Right renal cortex interstitium (tissue), 3 donors: ENCODE measurements around the gene PRELID1. TPM values are rescaled to one million over a fixed set of nuclear protein-coding genes. Genes with fewer than 3 reads are reported as not detected.
A peak's percentile ranks its signal among the peaks of the same experiment; 100 is the strongest.

ENCODE experiments used
- DNase-seq, 3 donors: peaks; one replicate each; pipeline ENCODE4 v3.0.0-alpha.2; 2013; ENCODE audit warnings: low read depth in 3 of 3, low spot score in 2 of 3
- polyA plus RNA-seq, 3 donors: library from polyadenylated mRNA; unstranded; fragments of 120-200 nt; gene quantifications; one replicate each; pipeline ENCODE4 v1.2.1, GENCODE V29; 2013; ENCODE audit not compliant: insufficient read length in 3 of 3

PRELID1 gene
- polyA plus RNA-seq, 3 donors, result 105 to 139 (median 112) TPM

GRCh38 chr5:177312649-177313181 lies 9.1 kb downstream of the PRELID1 start:
- DNase-seq, result no peak

DNA sequence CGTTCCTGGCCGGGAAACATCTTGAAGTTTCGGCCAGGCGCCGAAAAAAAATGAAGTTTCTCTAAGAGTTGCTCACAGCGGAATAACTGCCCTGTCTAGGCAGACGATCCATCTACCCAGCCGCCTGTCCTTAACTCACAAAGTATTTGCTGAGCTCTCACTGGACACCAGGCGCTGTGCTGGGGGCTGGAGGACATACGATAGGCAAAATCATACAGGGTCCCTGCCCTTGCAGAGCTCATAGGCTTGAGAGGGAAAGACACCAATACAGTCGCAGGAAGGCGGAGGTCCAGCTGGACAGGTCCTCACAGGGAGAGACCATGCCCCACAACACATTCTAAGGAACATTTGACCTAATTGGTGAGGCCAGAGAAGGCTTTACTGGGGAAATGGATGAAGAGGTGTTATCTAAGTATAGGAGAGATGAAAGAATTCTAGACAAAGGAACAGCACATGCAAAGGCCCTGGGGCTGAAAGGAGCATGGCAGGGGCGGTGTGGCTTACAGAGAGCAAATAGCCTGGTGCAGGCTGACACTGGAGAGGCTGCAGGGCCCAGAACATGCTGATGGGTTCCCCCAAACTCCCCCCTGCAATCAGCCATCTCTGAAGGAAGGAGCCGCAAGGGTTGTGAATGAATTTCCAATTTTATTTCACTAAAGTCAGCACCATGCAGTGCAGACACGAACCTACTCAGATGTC lies 10.1 kb downstream of the PRELID1 start:
- DNase-seq, result no peak

DNA sequence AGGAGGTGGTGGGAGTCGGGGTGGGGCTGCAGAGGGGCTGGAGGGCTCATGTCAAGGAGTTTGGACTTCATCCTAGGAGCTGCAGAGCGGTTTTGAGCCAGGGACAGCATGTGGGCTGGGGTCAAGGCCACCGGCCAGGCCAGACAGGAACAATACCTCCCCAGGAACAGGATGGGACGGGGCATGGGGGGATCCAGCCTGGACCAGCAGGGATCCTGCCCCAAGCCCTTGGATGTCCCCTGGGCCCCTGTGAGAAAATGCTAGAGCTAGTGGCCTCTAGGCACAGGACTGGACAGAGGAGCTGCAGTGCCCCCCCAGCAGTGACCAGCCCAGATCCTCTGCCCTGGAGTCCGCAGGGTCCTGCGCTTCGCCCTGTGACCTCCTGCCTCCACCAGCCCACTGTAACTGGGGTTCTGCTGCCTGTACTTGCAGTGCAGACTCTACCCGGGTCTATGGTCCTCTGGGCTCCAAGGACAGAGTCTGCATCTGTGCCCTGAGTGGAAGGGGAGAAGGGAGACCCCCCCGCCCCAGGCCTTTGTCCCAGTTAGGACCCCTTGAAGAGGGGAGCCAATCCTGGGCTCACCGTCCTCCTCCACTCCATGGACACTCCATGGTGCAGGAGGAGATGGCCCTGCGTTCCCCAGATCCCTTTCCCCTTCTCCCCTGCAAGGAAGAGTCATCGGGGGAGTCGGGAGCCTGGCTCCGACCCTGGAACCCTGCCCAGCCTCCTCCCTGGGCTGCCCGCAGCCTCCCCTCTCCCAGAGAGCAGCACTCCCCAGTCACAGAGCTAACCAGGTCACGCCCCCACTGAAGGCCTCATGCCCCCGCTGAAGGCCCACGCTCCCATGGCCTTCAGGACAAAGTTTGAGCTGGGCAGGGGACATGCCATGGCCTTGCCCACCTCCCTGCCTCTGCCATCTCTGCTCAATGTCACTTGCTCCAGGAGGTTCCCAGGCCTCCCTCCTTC lies 11.1 kb downstream of the PRELID1 start:
- no peak for DNase-seq

- no peak for DNase-seq
Measured at GRCh38 chr5:177315411-177315810, 11.8 kb downstream of the PRELID1 start.

DNA sequence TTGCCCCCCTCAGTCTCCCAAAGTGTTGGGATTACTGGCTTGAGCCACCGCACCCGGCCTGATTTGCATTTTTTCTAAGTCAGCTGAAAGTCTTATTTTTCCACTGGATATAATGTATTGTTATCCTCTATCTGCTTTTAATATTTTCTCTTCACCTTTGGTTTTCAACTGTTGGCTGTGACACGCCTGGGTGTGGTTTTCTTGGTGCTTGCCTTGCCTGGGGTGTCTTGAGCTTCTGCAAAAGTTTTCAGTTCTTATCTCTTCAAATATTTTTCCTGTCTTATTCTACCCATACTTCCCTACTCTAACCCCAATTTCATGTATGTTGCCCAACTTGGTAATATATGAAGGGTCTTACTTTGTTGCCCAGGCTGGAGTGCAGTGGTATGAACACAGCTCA lies 12.4 kb downstream of the PRELID1 start:
- DNase-seq, result no peak

DNA sequence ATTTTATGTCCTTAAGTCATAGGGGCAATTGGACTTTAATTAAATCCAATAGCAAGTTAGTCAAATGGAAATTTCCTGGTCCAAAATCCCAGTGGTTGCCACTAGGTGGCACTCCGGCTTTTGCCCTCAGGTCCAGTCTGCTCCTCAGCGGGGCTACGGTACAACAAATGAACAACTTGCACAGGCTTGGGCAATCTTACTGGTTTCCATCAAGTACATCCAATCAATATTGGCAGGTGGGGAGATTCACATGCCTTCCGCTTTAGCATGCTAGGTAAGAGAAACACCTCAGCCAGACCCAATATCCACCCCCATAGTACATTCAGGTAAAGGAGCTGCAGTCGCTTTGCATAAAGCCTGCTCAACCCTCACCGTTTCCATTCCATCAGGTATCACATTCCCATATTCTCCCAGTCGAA lies 14.4 kb downstream of the PRELID1 start:
- DNase-seq, result peak in 1 of 3 donors; percentile 60

GRCh38 chr5:177319913-177320588 lies 16.5 kb downstream of the PRELID1 start:
- DNase-seq, result no peak

DNA sequence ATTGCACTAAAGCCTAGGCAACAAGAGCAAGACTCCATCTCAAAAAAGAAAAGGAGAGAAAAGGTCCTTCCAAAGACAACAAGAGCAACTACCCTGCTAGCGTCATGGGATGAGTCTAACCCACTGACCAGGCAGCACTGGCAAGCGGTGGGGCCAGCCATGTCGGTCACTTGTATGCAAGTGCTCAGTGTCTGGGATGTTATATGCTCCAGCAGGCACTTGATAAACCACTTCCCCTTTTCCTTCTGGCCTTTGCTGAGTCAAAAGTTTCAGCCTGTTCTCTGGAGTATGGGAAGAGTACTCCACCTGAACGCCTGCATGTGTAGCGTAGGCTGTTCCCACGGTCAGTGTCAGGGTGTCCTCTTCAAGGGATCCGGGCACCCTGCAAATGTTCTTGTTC lies 17.3 kb downstream of the PRELID1 start:
- no peak for DNase-seq

DNA sequence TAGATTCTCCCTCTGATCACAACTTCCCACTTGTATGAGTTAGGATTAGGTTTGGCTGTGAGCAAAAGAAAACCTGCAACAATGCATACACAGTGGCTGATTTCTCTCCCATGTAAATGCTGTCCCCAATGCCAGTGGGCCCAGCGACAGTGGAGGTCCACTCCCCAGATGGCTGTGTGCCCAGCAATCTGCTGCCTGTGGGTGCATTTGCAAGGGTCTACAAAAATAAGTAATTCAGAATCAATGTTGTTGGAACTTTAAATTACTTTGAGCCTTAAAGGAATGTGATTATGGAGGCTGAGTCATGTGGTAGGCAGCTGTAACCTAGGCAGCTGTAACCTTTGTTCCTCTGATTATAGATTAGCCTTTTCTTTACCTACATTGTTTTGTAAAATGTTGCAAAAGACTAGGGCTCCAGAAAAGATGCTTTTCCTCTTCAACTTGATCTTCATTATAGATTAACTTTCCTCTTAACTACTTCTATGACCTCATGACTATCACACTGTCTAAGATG lies 22.3 kb downstream of the PRELID1 start:
- DNase-seq, result no peak

DNA sequence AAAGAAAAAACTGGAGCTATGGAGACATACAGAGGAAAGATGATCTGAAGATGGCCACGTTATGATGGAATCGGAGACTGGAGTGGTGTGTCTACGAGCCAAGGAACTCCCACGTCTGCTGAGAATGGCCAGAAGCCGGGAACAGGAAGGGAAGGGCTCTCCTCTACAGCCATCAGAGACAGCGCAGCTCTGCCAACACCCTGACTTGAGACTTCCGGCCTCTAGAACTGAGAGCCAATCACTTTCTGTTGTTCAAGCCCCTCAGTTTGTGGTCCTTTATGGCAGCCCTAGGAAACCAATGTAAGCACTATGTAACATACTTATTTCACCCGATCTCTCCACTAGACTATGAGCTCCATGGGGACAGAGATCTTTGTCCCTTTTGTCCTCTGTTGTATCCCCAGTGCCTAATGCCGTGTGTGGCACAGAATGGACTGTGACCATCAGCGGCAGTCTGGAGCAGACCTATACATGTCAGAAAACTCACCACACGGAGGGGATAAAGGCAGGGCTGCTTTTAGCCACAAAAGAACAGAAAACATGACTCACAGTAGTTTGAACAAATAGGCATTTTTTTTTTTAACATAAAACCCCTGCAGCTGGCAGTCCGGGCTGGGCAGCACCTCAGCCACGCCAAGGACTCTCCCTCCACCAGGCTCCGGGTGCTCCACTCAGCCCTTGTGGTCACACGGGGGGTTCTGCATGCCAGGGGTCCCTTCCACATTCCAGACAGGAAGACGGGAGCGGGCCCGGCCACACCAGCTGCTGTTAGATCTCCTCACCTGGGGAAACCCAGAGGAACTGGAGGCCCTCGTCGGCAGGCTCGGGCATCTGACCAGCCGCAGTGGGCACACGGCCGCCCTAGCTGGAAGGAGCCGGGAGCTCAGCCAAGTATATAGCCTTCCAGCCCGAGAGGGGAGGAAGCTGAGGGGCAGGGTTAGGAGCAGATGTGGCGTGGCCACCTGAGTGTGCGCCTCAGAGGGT lies 24.2 kb downstream of the PRELID1 start:
- DNase-seq, result no peak

DNA sequence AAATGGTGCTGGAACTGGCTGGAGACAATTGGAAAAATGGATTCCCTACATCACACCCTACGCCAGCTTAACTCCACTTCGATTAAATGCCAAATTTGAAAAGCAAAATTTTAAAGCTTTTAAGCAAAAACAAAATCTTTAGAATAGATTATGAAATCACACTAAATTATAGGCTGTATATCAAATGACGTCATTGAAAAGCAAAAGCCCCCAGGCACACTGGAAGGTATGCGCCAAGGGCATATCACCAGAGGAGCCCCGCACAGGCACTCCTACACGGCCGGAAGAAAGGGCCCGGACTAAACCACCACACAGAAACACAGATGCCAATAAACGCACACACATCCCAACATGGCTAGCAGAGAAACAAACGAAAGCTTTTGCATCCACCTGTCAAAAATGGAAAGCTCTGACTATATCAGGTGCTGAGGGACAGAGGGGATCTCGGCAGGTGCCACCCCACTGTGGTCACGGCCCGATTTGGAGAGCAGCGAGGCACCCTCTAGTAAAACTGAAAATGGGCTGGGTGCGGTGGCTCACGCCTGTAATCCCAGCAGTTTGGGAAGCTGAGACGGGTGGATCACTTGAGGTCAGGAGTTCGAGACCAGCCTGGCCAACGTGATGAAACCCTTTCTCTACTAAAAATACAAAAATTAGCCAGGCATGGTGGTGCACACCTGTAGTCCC lies 25.1 kb downstream of the PRELID1 start:
- no peak for DNase-seq

- no peak for DNase-seq
Measured at GRCh38 chr5:177329883-177330282, 26.3 kb downstream of the PRELID1 start.

DNA sequence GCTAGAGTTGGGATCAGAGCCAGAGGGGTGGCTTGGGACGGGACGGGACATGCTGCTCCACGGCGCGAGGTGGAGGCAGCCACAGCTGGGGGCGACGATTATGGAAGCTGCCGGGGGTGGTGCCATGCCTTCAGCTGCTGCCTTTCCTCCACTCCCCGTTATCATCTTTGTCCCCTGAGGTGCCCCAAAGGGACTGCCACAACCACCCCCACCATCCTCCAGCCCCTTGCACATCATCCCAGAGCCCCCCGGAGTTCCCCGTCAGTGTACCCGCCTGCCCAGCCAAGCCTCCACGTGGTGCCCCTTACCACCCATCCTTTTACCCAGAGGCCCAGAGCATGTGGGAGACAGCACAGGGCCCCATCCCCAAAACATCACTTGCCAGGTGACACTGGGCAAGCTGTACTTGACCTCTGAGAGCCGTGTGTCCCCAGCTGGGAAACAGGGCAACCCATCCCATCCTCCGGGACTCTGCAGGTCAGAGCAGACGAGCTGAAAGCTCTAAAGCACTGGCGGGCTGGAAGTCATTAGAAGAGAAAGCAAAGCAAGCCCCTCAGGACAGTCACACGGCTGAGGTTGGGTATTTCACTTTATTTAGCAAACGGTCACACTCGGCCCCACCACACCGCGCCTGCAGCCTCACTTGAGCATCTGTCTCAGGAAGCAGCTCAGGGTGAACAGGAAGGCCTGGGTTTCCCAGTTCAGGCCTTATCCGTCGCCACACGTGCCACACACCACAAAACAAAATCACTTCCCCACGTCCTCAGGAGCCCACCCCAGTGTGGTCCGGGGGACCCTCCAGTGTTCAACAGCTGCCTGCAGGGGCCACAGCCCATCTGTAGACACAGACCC lies 27.6 kb downstream of the PRELID1 start:
- DNase-seq, result no peak

- no peak for DNase-seq
Measured at GRCh38 chr5:177332031-177332895, 28.7 kb downstream of the PRELID1 start.

GRCh38 chr5:177332896-177333260 lies 29.3 kb downstream of the PRELID1 start:
- DNase-seq, result no peak

GRCh38 chr5:177333420-177334154 lies 30.0 kb downstream of the PRELID1 start:
- no peak for DNase-seq

GRCh38 chr5:177334155-177334551 lies 30.6 kb downstream of the PRELID1 start:
- no peak for DNase-seq
